Measurements from ENCODE around the gene HBD.

DNA sequence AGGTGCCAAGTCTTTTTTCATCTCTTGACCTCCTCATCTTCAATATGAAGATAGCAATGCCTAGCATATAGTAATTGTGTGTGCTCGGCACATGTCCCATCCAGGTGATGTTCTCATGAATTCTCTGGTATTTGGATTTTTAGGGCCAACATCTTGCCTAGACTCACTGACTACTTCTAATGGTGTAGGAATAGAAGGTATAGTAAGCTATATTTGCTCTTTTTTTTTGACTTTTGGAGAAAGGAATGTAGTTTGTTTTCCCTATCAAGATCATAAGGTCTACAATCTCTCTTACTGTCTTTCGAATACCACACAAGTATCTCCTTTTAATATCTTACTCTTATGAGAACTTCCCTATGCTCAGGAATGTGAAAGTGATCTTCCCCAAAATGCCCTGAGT is 3.2 kb downstream of the HBD start:
- TF ChIP-seq, protein P1, sequence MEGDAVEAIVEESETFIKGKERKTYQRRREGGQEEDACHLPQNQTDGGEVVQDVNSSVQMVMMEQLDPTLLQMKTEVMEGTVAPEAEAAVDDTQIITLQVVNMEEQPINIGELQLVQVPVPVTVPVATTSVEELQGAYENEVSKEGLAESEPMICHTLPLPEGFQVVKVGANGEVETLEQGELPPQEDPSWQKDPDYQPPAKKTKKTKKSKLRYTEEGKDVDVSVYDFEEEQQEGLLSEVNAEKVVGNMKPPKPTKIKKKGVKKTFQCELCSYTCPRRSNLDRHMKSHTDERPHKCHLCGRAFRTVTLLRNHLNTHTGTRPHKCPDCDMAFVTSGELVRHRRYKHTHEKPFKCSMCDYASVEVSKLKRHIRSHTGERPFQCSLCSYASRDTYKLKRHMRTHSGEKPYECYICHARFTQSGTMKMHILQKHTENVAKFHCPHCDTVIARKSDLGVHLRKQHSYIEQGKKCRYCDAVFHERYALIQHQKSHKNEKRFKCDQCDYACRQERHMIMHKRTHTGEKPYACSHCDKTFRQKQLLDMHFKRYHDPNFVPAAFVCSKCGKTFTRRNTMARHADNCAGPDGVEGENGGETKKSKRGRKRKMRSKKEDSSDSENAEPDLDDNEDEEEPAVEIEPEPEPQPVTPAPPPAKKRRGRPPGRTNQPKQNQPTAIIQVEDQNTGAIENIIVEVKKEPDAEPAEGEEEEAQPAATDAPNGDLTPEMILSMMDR (IDR thresholded peaks at IDR 0.05), result no peak
- no peak for TF ChIP-seq POLR2AphosphoS5 (IDR thresholded peaks at IDR 0.05)
- TF ChIP-seq EP300 (IDR thresholded peaks at IDR 0.05), result no peak
